Tibial artery (tissue), 4 donors: ENCODE results near the gene ZBP1.

ENCODE experiments used
- DNase-seq, 2 donors: peaks; one replicate each; pipeline ENCODE4 v3.0.0-alpha.2; 2019
- H3K27ac ChIP-seq, 2 donors: fragments of 200-600 bp; sonication (generic) in 1 of 2; 1 replicate in 1 of 2; 2 replicates in 1 of 2; pipeline ENCODE4 v1.5.1; 2018 to 2019; ENCODE audit warnings: mild to moderate bottlenecking in 1 of 2
- H3K27me3 ChIP-seq, 2 donors: fragments of 200-600 bp; sonication (generic) in 1 of 2; one replicate each; pipeline versions ENCODE4 v1.5.1 to v1.6.0; 2016 to 2019
- H3K36me3 ChIP-seq, 3 donors: fragments of 200-600 bp; sonication (generic) in 2 of 3; one replicate each; pipeline ENCODE4 v1.5.1; 2016 to 2019; ENCODE audit warnings: mild to moderate bottlenecking in 2 of 3
- H3K4me1 ChIP-seq, 4 donors: fragments of 200-600 bp; sonication (generic) in 2 of 4; 1 replicate in 3 of 4; 2 replicates in 1 of 4; pipeline ENCODE4 v1.5.1; 2016 to 2019
- H3K4me3 ChIP-seq, 2 donors: fragments of 200-600 bp; sonication (generic) in 1 of 2; 1 replicate in 1 of 2; 2 replicates in 1 of 2; pipeline ENCODE4 v1.5.1; 2018 to 2019; ENCODE audit warnings: mild to moderate bottlenecking in 2 of 2
- H3K9me3 ChIP-seq, 3 donors: fragments of 200-600 bp; sonication (generic) in 1 of 3; one replicate each; pipeline ENCODE4 v1.5.1; 2016 to 2019
- intact Hi-C: fragments of 100-400 bp; cut with DNase I; formaldehyde crosslinking; loops from one replicate; pipeline ENCODE4 v1.15.0; 2023; ENCODE audit warnings: low total_unique reads
- TF ChIP-seq, protein P1 (sequence below), 2 experiments: fragments of 200-600 bp in 1 of 2; fragments of 450-650 bp in 1 of 2; IDR thresholded peaks; one replicate each; pipeline ENCODE4 v1.5.1; 2017 to 2019; ENCODE audit warnings: antibody characterized with exemption in 2 of 2, mild to moderate bottlenecking in 1 of 2, moderate library complexity in 1 of 2

The ZBP1 gene

GRCh38 chr20:57666106-57666833, 46.0 kb upstream of the ZBP1 start:
- H3K27ac ChIP-seq: peak overlapping the region in 1 of 2 donors; percentile 55
- H3K9me3 ChIP-seq: no peaks in the 10 kb centered on the region
- TF ChIP-seq, protein P1, sequence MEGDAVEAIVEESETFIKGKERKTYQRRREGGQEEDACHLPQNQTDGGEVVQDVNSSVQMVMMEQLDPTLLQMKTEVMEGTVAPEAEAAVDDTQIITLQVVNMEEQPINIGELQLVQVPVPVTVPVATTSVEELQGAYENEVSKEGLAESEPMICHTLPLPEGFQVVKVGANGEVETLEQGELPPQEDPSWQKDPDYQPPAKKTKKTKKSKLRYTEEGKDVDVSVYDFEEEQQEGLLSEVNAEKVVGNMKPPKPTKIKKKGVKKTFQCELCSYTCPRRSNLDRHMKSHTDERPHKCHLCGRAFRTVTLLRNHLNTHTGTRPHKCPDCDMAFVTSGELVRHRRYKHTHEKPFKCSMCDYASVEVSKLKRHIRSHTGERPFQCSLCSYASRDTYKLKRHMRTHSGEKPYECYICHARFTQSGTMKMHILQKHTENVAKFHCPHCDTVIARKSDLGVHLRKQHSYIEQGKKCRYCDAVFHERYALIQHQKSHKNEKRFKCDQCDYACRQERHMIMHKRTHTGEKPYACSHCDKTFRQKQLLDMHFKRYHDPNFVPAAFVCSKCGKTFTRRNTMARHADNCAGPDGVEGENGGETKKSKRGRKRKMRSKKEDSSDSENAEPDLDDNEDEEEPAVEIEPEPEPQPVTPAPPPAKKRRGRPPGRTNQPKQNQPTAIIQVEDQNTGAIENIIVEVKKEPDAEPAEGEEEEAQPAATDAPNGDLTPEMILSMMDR (IDR thresholded peaks at IDR 0.05): no peak
- peaks cover 0 to 91% (median 65%) of the 10 kb centered on the region in 4 donors for H3K4me1 ChIP-seq
- H3K27me3 ChIP-seq: no peaks in the 10 kb centered on the region
- DNase-seq: no peak
- no peaks in the 10 kb centered on the region for H3K36me3 ChIP-seq
- intact Hi-C loops: no loop called here
- no peak overlapping the region for H3K4me3 ChIP-seq

DNA sequence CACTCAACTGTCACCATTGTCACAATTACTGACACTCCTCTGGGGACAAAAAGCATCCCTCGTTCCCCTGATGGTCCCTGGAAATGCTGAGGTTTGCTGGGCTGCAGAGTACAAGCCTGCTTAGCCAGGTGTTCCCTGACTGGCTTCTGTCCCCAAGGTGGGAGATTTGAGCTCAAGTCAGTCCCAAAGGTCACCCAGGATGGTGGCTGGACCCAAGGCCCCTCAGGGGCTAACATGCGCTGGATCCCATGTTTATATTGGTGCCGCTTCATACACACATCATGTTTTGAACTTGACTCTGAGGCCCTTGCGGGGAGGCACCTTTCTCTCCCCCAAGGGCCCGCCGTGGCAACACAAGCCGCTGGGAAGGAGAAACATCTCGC, 45.4 kb upstream of the ZBP1 start:
- intact Hi-C loops: no loop called here
- TF ChIP-seq, protein P1 (IDR thresholded peaks at IDR 0.05): no peak
- no peak overlapping the region for H3K27ac ChIP-seq
- no peaks in the 10 kb centered on the region for H3K9me3 ChIP-seq
- no peaks in the 10 kb centered on the region for H3K36me3 ChIP-seq
- H3K4me3 ChIP-seq: no peak overlapping the region
- H3K4me1 ChIP-seq: peaks cover 0 to 91% (median 70%) of the 10 kb centered on the region in 4 donors
- no peaks in the 10 kb centered on the region for H3K27me3 ChIP-seq
- DNase-seq: peak in 1 of 2 donors; percentile 51

- Histone ChIP-seq H3K9me3 (no peaks in the 10 kb centered on the region), H3K4me3 (no peak overlapping the region), H3K27me3 (no peaks in the 10 kb centered on the region), H3K36me3 (no peaks in the 10 kb centered on the region), H3K27ac (peak overlapping the region; percentile 2 to 9), H3K4me1 (peaks cover 0 to 91% (median 67%) of the 10 kb centered on the region in 4 donors)
- TF ChIP-seq, protein P1 (IDR thresholded peaks at IDR 0.05): no peak
- intact Hi-C loops: no loop called here
- peak; percentile 17 to 52 for DNase-seq
Measured at GRCh38 chr20:57664924-57665588, 44.8 kb upstream of the ZBP1 start.

GRCh38 chr20:57664476-57664875, 44.2 kb upstream of the ZBP1 start:
- intact Hi-C loops: no loop called here
- TF ChIP-seq, protein P1 (IDR thresholded peaks at IDR 0.05): no peak
- peak in 1 of 2 donors; percentile 21 for DNase-seq
- H3K27me3 ChIP-seq: no peaks in the 10 kb centered on the region
- H3K36me3 ChIP-seq: peaks cover under 1 to 5% (median under 1%) of the 10 kb centered on the region in 3 donors
- H3K9me3 ChIP-seq: no peaks in the 10 kb centered on the region
- peak overlapping the region; percentile 2 to 9 for H3K27ac ChIP-seq
- no peak overlapping the region for H3K4me3 ChIP-seq
- H3K4me1 ChIP-seq: peaks cover 0 to 91% (median 66%) of the 10 kb centered on the region in 4 donors

DNA sequence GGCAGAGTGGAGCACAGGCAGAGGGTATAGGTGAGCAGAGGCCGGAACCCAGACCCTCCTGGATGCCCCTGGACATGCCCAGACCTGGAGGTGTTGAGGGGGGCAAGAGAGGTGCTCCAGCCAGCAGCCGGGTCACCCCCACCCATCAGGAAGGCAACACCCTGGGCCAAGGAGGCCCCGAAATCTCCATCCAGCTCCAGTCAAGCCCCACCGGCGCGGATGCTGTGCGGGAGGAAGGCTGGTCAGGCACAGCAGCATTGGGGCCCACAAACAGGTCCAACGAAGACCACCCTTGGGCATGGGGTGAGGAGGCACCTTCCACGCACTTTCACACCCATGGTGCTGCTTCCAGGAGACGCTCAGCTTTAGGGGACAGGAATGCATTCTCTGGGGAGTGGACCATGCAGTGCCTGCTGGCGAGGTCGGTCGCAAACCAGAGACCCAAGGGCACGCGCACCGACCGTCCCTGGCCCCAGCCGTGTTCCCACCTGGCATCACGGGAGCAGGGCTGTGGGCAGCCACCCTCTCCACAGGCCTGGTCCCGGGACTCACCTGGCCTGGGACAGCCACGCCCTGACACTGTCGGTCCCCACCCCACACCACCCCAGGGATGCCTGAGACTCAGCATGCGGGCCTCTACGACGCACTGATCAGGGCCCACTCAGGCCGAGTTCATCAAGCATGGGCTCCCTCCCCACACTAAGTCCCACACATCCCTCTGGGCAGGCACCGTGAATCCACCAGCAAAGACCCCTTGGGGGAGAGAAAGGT, 43.6 kb upstream of the ZBP1 start:
- intact Hi-C loops: no loop called here
- peaks cover 6 to 11% (median 7%) of the 10 kb centered on the region in 3 donors for H3K36me3 ChIP-seq
- peaks cover 0 to 91% (median 61%) of the 10 kb centered on the region in 4 donors for H3K4me1 ChIP-seq
- peak overlapping the region; percentile 9 to 48 for H3K27ac ChIP-seq
- no peaks in the 10 kb centered on the region for H3K9me3 ChIP-seq
- TF ChIP-seq, protein P1 (IDR thresholded peaks at IDR 0.05): no peak
- H3K27me3 ChIP-seq: no peaks in the 10 kb centered on the region
- peak; percentile 15 to 64 for DNase-seq
- H3K4me3 ChIP-seq: no peak overlapping the region
